Ovary (tissue), 9 donors: Measurements from ENCODE around the gene F2RL3. TPM values are rescaled to one million over a fixed set of nuclear protein-coding genes. Genes with fewer than 3 reads are reported as not detected.
A peak's percentile ranks its signal among the peaks of the same experiment; 100 is the strongest.

Experiments used
- DNase-seq, 5 donors: peaks; one replicate each; pipeline ENCODE4 v3.0.0-alpha.2; 2019 to 2020
- H3K27ac ChIP-seq, 2 donors: fragments of 200-600 bp; one replicate each; pipeline versions ENCODE4 v1.5.1 to v1.8.0; 2019 to 2022
- H3K27me3 ChIP-seq: fragments of 200-600 bp; one replicate; pipeline ENCODE4 v1.8.0; 2022
- H3K36me3 ChIP-seq: fragments of 200-600 bp; sonication (generic); one replicate; pipeline ENCODE4 v1.5.1; 2019
- H3K4me1 ChIP-seq: one replicate; pipeline ENCODE4 v1.8.1; 2013; ENCODE audit warnings: mild to moderate bottlenecking, moderate library complexity; ENCODE audit not compliant: insufficient read depth
- H3K4me3 ChIP-seq: fragments of 200-600 bp; sonication (generic); one replicate; pipeline ENCODE4 v1.5.1; 2017
- H3K9me3 ChIP-seq, 2 donors: fragments of 200-600 bp in 1 of 2; sonication (generic) in 1 of 2; one replicate each; pipeline versions ENCODE4 v1.5.1 to v1.8.1; 2013 to 2019; ENCODE audit warnings: mild to moderate bottlenecking in 1 of 2, moderate library complexity in 1 of 2
- CTCF ChIP-seq, 3 donors: fragments of 450-650 bp in 2 of 3; fragments of 200-600 bp in 1 of 3; IDR thresholded peaks; one replicate each; pipeline versions ENCODE4 v1.5.1 to v1.8.0; 2016 to 2022; ENCODE audit warnings: antibody characterized with exemption in 3 of 3, mild to moderate bottlenecking in 1 of 3
- EP300 ChIP-seq: sonication (generic); formaldehyde crosslinking; IDR thresholded peaks from one replicate; pipeline ENCODE4 v1.6.1; 2017; ENCODE audit warnings: antibody characterized with exemption
- POLR2A ChIP-seq: fragments of 450-650 bp; IDR thresholded peaks from one replicate; pipeline ENCODE4 v1.6.1; 2017; ENCODE audit warnings: antibody characterized with exemption, mild to moderate bottlenecking, moderate library complexity
- WGBS, 3 donors: extraction: QIAGEN DNeasy Blood & Tissue Kit in 1 of 3; methylation state at CpG; one replicate each; pipeline versions ENCODE4 v1.1.5 to v1.1.7; 2013 to 2017; 5-methylcytosine and 5-hydroxymethylcytosine counted together
- intact Hi-C, 4 donors: fragments of 100-400 bp; cut with DNase I; formaldehyde crosslinking; loops; one replicate each; pipeline versions ENCODE4 v1.11.0 to v1.15.1; 2022 to 2023
- polyA plus RNA-seq, 2 donors: library from polyadenylated mRNA; stranded (reverse); fragments of 200-250 nt in 1 of 2; fragments of 350-450 nt in 1 of 2; fragmentation: Illumina TruSeq in 1 of 2; extraction: RNeasy Lipid Tissue Mini Kit (QIAGEN cat#74804) in 1 of 2; gene quantifications; one replicate each; pipeline ENCODE4 v1.2.3, GENCODE V29; 2013 to 2014
- total RNA-seq, 7 donors: library from RNA; depleted of rRNA in 2 of 7; stranded (reverse); fragments of >200 nt in 2 of 7; fragmentation: NEBNext Ultra II Directional in 3 of 7; extraction: Animal tissue kit (Norgen Biotek cat#: 25700) in 3 of 7; gene quantifications; one replicate each; pipeline versions ENCODE4 v1.1.0 to v1.2.4, GENCODE V29; 2016 to 2023
- donor health status: DM: no; HTN: no; CAD: no; lungs with moderate emphysema.
- donor health status: DM: no; HTN: no; CAD: no.
- donor health status: Bipolar disorder and iron deficiency.
- donor health status: DM: yes; HTN: yes; CAD: no.
- donor health status: DM: no; HTN: no; CAD: no.
- donor health status: DM: yes; HTN: yes; CAD: no.

The F2RL3 gene
- total and polyA plus RNA-seq, 9 donors: 0.08 to 5.4 (median 0.92) TPM

- DNase-seq: peak in 4 of 5 donors; percentile 60 to 84 (median 72)
Observed at GRCh38 chr19:16886305-16886880, 2.4 kb upstream of the F2RL3 start.

GRCh38 chr19:16887353-16888265 lies 1.2 kb upstream of the F2RL3 start:
- Histone ChIP-seq H3K4me3 (no peak overlapping the region), H3K9me3 (peaks cover 0 to 2% of the 10 kb centered on the region in 2 donors), H3K4me1 (peaks cover 10% of the 10 kb centered on the region), H3K27ac (no peak overlapping the region), H3K36me3 (no peaks in the 10 kb centered on the region), H3K27me3 (no peaks in the 10 kb centered on the region)
- intact Hi-C loops: no loop called here
- WGBS, 3 donors: 76 to 81% (median 80%) methylated on average over 11 to 17 of the region's 17 CpGs
- TF ChIP-seq EP300 (no peak), CTCF (IDR thresholded peaks at IDR 0.05) (no peak), POLR2A (no peak)
- no peak for DNase-seq

More at GRCh38 chr19:16886305-16886880, 2.4 kb upstream of the F2RL3 start:
- Histone ChIP-seq H3K9me3 (peaks cover 0 to 2% of the 10 kb centered on the region in 2 donors), H3K4me3 (no peak overlapping the region), H3K36me3 (no peaks in the 10 kb centered on the region), H3K27ac (no peak overlapping the region), H3K4me1 (peaks cover 10% of the 10 kb centered on the region), H3K27me3 (no peaks in the 10 kb centered on the region)
- 11 to 24% (median 13%) methylated on average over 20 of the region's 20 CpGs for WGBS, 3 donors
- intact Hi-C loops: no loop called here
- peak; percentile 58 for TF ChIP-seq EP300
- no peak for TF ChIP-seq CTCF (IDR thresholded peaks at IDR 0.05)

DNA sequence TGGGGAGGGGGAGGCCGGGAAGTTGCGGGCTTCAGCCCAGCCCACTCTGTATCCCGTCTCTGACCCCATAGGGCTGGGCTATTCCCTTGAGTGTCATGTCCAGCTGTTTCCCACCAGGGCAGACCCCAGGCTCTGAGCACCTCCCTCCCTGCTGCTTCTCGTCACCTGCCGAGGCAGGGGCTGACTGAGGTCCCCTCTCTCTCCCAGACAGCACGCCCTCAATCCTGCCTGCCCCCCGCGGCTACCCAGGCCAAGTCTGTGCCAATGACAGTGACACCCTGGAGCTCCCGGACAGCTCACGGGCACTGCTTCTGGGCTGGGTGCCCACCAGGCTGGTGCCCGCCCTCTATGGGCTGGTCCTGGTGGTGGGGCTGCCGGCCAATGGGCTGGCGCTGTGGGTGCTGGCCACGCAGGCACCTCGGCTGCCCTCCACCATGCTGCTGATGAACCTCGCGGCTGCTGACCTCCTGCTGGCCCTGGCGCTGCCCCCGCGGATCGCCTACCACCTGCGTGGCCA lies 625 bp downstream of the F2RL3 start:
- H3K36me3 ChIP-seq: no peaks in the 10 kb centered on the region
- no peaks in the 10 kb centered on the region for H3K27me3 ChIP-seq
- TF ChIP-seq EP300: no peak
- no peak for TF ChIP-seq CTCF (IDR thresholded peaks at IDR 0.05)
- TF ChIP-seq POLR2A: no peak
- no peak overlapping the region for H3K4me3 ChIP-seq
- no peak overlapping the region for H3K27ac ChIP-seq
- DNase-seq: no peak
- intact Hi-C loops: no loop called here
- H3K9me3 ChIP-seq: no peaks in the 10 kb centered on the region
- peaks cover 10% of the 10 kb centered on the region for H3K4me1 ChIP-seq
- WGBS, 3 donors: 16 to 42% (median 30%) methylated on average over 10 to 22 of the region's 22 CpGs

GRCh38 chr19:16889883-16890460 lies 1.2 kb downstream of the F2RL3 start:
- no peak overlapping the region for H3K4me3 ChIP-seq
- H3K36me3 ChIP-seq: no peaks in the 10 kb centered on the region
- no peaks in the 10 kb centered on the region for H3K9me3 ChIP-seq
- H3K27me3 ChIP-seq: no peaks in the 10 kb centered on the region
- DNase-seq: no peak
- intact Hi-C loops: no loop called here
- 92 to 96% (median 95%) methylated on average over 36 to 48 of the region's 48 CpGs for WGBS, 3 donors
- TF ChIP-seq POLR2A (no peak), CTCF (IDR thresholded peaks at IDR 0.05) (peak in 1 of 3 donors; percentile 10), EP300 (no peak)
- no peak overlapping the region for H3K27ac ChIP-seq
- H3K4me1 ChIP-seq: peaks cover 10% of the 10 kb centered on the region
